Body of pancreas (tissue), 4 donors: Measurements from ENCODE around the gene GALNT14.

ENCODE experiments used
- CTCF ChIP-seq, 7 experiments: fragments of 450-650 bp in 4 of 7; fragments of 200-600 bp in 3 of 7; sonication (generic) in 3 of 7; IDR thresholded peaks; one replicate each; pipeline ENCODE4 v1.5.1; 2016 to 2019; ENCODE audit warnings: antibody characterized with exemption in 7 of 7
- POLR2A ChIP-seq, 3 donors: fragments of 450-650 bp; IDR thresholded peaks; one replicate each; pipeline ENCODE4 v1.6.1; 2016; ENCODE audit warnings: antibody characterized with exemption in 3 of 3, mild to moderate bottlenecking in 2 of 3

- TF ChIP-seq CTCF (IDR thresholded peaks at IDR 0.05) (no peak), POLR2A (IDR thresholded peaks at IDR 0.05) (no peak)
Measured at GRCh38 chr2:30984148-30984547, 154.1 kb downstream of the GALNT14 start.
